Activated CD4-positive, alpha-beta T cell treated with anti-CD3 and anti-CD28 coated beads for 36 hours (primary cell): ENCODE results near the gene ELK3. TPM values are rescaled to one million over a fixed set of nuclear protein-coding genes. Genes with fewer than 3 reads are reported as not detected.

ENCODE experiments used
- ATAC-seq: fragments of 200-7000 bp; cut with Tn5 transposase; one replicate; pipeline ENCODE4 v1.10.0; 2021; ENCODE audit warnings: mild to moderate bottlenecking, moderate library complexity
- CTCF ChIA-PET: fragments of 350-600 bp; sonication (Branson Sonifier 250); formaldehyde crosslinking; loops from one replicate; lab custom pipeline; 2021; ENCODE audit warnings: antibody characterized with exemption; lab: Charles Lee
- POLR2A ChIA-PET: fragments of 350-600 bp; sonication (Branson Sonifier 250); formaldehyde crosslinking; loops from one replicate; lab custom pipeline; 2021; ENCODE audit warnings: antibody characterized with exemption, inconsistent platforms; lab: Charles Lee
- DNase-seq: peaks from one replicate; pipeline ENCODE4 v3.0.0-alpha.2; 2020
- H3K27ac Mint-ChIP-seq: one replicate; pipeline ENCODE4 v1.8.0; 2021; ENCODE audit warnings: mixed read lengths
- H3K27me3 Mint-ChIP-seq: one replicate; pipeline ENCODE4 v1.8.0; 2021; ENCODE audit warnings: mixed read lengths
- H3K36me3 Mint-ChIP-seq: one replicate; pipeline ENCODE4 v1.8.0; 2021; ENCODE audit warnings: low read depth, mixed read lengths
- H3K4me1 Mint-ChIP-seq: one replicate; pipeline ENCODE4 v1.8.0; 2021; ENCODE audit warnings: mixed read lengths
- H3K4me3 Mint-ChIP-seq: one replicate; pipeline ENCODE4 v1.8.0; 2021; ENCODE audit warnings: mild to moderate bottlenecking, moderate library complexity, mixed read lengths
- H3K9me3 Mint-ChIP-seq: one replicate; pipeline ENCODE4 v1.8.0; 2021; ENCODE audit warnings: low read depth, mixed read lengths
- intact Hi-C, 2 experiments: fragments of 100-400 bp; cut with DNase I in 1 of 2; cut with micrococcal nuclease in 1 of 2; formaldehyde crosslinking; loops; one replicate each; pipeline versions ENCODE4 v1.14.2 to v1.15.1; 2022 to 2024; cut with DNase I, micrococcal nuclease
- total RNA-seq, 2 experiments: library from RNA; stranded (reverse); gene quantifications; one replicate each; pipeline ENCODE4 v1.2.3, GENCODE V29; 2021

Gene ELK3
- total RNA-seq, 2 experiments from 2014 or later: 17.0 to 17.4 TPM

- Mint-ChIP-seq H3K36me3 (peaks cover 32% of the 10 kb centered on the region), H3K9me3 (peaks cover 2% of the 10 kb centered on the region), H3K27ac (no peak overlapping the region), H3K4me3 (no peak overlapping the region), H3K27me3 (no peaks in the 10 kb centered on the region), H3K4me1 (peaks cover 33% of the 10 kb centered on the region)
- DNase-seq: no peak
- ChIA-PET POLR2A (no interaction called here), CTCF (no interaction called here)
- intact Hi-C loops: no loop called here
- ATAC-seq: no peak
Measured at GRCh38 chr12:96225044-96225855, 31.1 kb downstream of the ELK3 start.

DNA sequence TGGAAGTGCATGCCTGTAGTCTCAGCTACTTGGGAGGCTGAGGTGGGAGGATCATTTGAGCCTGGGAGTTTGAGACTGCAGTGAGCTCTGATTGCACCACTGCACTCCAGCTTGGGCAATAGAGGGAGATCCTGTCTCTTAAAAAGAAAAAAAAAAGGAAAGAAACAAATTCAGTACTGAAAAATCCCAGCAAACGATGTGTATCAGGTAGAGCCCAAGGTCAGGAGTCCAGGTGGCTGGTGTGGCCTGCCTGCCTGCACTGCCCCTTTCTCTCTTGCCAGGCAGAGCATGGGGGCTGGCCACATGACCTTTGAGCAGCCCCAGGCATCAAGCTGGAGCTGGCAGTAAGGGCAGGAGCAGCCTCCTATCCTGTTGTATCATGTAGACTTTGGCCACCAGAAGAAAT, 31.8 kb downstream of the ELK3 start:
- POLR2A ChIA-PET: no interaction called here
- Mint-ChIP-seq H3K4me3 (no peak overlapping the region), H3K27ac (no peak overlapping the region), H3K4me1 (peaks cover 33% of the 10 kb centered on the region), H3K36me3 (peaks cover 32% of the 10 kb centered on the region), H3K27me3 (no peaks in the 10 kb centered on the region), H3K9me3 (peaks cover 2% of the 10 kb centered on the region)
- CTCF ChIA-PET: no interaction called here
- ATAC-seq (no peak), DNase-seq (no peak)
- intact Hi-C loops: no loop called here

GRCh38 chr12:96226401-96226800, 32.2 kb downstream of the ELK3 start:
- peaks cover 32% of the 10 kb centered on the region for H3K36me3 Mint-ChIP-seq

GRCh38 chr12:96226801-96227348, 32.7 kb downstream of the ELK3 start:
- H3K27me3 Mint-ChIP-seq: no peaks in the 10 kb centered on the region
- H3K27ac Mint-ChIP-seq: peak overlapping the region; percentile 26
- ChIA-PET CTCF (interaction anchor here (1.0 to 1.2 kb wide), 3 partner anchors 12 to 55 kb away, joined by 3 to 5 read pairs (median 3); no protein-coding TSS in a partner anchor), POLR2A (no interaction called here)
- H3K4me1 Mint-ChIP-seq: peaks cover 35% of the 10 kb centered on the region
- peaks cover 2% of the 10 kb centered on the region for H3K9me3 Mint-ChIP-seq
- DNase-seq (no peak), ATAC-seq (no peak)
- peaks cover 35% of the 10 kb centered on the region for H3K36me3 Mint-ChIP-seq
- intact Hi-C loops: no loop called here
- no peak overlapping the region for H3K4me3 Mint-ChIP-seq

More at GRCh38 chr12:96226401-96226800, 32.2 kb downstream of the ELK3 start:
- peaks cover 2% of the 10 kb centered on the region for H3K9me3 Mint-ChIP-seq
- H3K4me3 Mint-ChIP-seq: no peak overlapping the region
- H3K4me1 Mint-ChIP-seq: peaks cover 33% of the 10 kb centered on the region
- POLR2A ChIA-PET: no interaction called here
- CTCF ChIA-PET: interaction anchor here (1.2 kb wide), 1 partner anchor 11 kb away, joined by 5 read pairs; no protein-coding TSS in a partner anchor
- ATAC-seq (no peak), DNase-seq (no peak)
- H3K27me3 Mint-ChIP-seq: no peaks in the 10 kb centered on the region
- H3K27ac Mint-ChIP-seq: no peak overlapping the region
- intact Hi-C loops: no loop called here

DNA sequence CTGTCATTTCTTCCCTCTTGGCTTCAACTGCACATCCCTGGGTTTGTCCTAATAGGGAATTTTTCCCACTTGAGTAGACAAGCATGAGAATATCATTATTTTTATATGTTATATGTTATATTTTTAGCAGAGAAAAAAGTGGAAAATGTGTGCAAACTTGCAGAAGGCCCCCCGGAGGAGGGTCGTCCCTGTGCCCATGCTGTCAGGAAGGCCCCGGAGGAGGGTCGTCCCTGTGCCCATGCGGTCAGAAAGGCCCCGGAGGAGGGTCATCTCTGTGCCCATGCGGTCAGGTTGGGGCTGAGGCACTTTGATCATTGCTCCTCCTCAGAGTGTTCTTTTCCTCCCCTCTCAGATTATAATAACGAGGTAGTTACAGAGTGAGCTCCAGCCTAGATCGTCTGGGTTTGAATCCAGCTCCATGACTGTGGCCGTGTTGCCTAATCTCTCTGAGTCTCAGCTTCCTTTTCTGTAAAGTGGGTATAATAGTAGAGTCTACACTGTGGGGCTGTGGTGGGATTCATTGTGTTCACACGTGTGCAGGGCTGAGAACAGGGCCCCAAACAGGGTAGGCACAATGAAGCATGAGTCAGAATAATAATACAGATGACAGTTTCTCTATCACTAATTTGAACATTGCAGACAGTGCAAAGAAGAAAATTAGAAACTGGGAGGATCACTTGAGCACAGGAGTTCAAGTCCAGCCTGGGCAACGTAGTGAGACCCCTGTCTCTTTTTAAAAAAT, 33.4 kb downstream of the ELK3 start:
- ChIA-PET POLR2A (no interaction called here), CTCF (interaction anchor here (0.7 to 1.2 kb wide), 4 partner anchors 12 to 174 kb away, joined by 3 to 5 read pairs (median 4); no protein-coding TSS in a partner anchor)
- peaks cover 35% of the 10 kb centered on the region for H3K4me1 Mint-ChIP-seq
- H3K27me3 Mint-ChIP-seq: no peaks in the 10 kb centered on the region
- H3K36me3 Mint-ChIP-seq: peaks cover 34% of the 10 kb centered on the region
- DNase-seq (peak; percentile 32), ATAC-seq (peak; percentile 83)
- intact Hi-C loops: no loop called here
- no peaks in the 10 kb centered on the region for H3K9me3 Mint-ChIP-seq
- H3K27ac Mint-ChIP-seq: peak overlapping the region; percentile 26
- no peak overlapping the region for H3K4me3 Mint-ChIP-seq

GRCh38 chr12:96228566-96229248, 34.5 kb downstream of the ELK3 start:
- DNase-seq (no peak), ATAC-seq (no peak)
- H3K36me3 Mint-ChIP-seq: peaks cover 34% of the 10 kb centered on the region
- intact Hi-C loops: no loop called here
- ChIA-PET POLR2A (no interaction called here), CTCF (interaction anchor here (0.5 kb wide), 1 partner anchor 94 kb away, joined by 3 read pairs; no protein-coding TSS in a partner anchor)
- H3K27me3 Mint-ChIP-seq: no peaks in the 10 kb centered on the region
- H3K9me3 Mint-ChIP-seq: no peaks in the 10 kb centered on the region
- H3K4me3 Mint-ChIP-seq: no peak overlapping the region
- H3K4me1 Mint-ChIP-seq: peaks cover 34% of the 10 kb centered on the region
- H3K27ac Mint-ChIP-seq: no peak overlapping the region

- Mint-ChIP-seq H3K4me1 (peaks cover 35% of the 10 kb centered on the region), H3K9me3 (no peaks in the 10 kb centered on the region), H3K4me3 (no peak overlapping the region), H3K36me3 (peaks cover 41% of the 10 kb centered on the region), H3K27ac (no peak overlapping the region), H3K27me3 (no peaks in the 10 kb centered on the region)
- ATAC-seq: no peak
- intact Hi-C loops: loop anchor here in 1 of 2 experiments (10.0 kb wide), 1 partner anchor 164 kb away; no protein-coding TSS in a partner anchor
- ChIA-PET CTCF (interaction anchor here (0.8 kb wide), 1 partner anchor 15 kb away, joined by 4 read pairs; no protein-coding TSS in a partner anchor), POLR2A (no interaction called here)
- no peak for DNase-seq
Measured at GRCh38 chr12:96230646-96231045, 36.5 kb downstream of the ELK3 start.

GRCh38 chr12:96233168-96233567, 39.0 kb downstream of the ELK3 start:
- ATAC-seq (no peak), DNase-seq (no peak)
- Mint-ChIP-seq H3K4me3 (no peak overlapping the region), H3K36me3 (peaks cover 39% of the 10 kb centered on the region), H3K9me3 (no peaks in the 10 kb centered on the region), H3K27ac (no peak overlapping the region), H3K27me3 (no peaks in the 10 kb centered on the region), H3K4me1 (peaks cover 45% of the 10 kb centered on the region)
- intact Hi-C loops: loop anchor here in 1 of 2 experiments (10.0 kb wide), 1 partner anchor 162 kb away; no protein-coding TSS in a partner anchor
- ChIA-PET POLR2A (no interaction called here), CTCF (interaction anchor here (0.7 to 1.2 kb wide), 4 partner anchors 9 to 294 kb away, joined by 3 to 4 read pairs (median 3); no protein-coding TSS in a partner anchor)

- Mint-ChIP-seq H3K27ac (no peak overlapping the region), H3K4me1 (peaks cover 46% of the 10 kb centered on the region), H3K27me3 (no peaks in the 10 kb centered on the region), H3K36me3 (peaks cover 35% of the 10 kb centered on the region), H3K9me3 (no peaks in the 10 kb centered on the region), H3K4me3 (no peak overlapping the region)
- ChIA-PET CTCF (interaction anchor here (0.5 to 0.9 kb wide), 5 partner anchors 19 to 1054 kb away, joined by 3 to 5 read pairs (median 3); no protein-coding TSS in a partner anchor), POLR2A (interaction anchor here (0.9 kb wide), 1 partner anchor 9 kb away, joined by 3 read pairs; no protein-coding TSS in a partner anchor)
- intact Hi-C loops: loop anchor here in 1 of 2 experiments (10.0 kb wide), 1 partner anchor 161 kb away; no protein-coding TSS in a partner anchor
- no peak for ATAC-seq
- no peak for DNase-seq
Measured at GRCh38 chr12:96233939-96234461, 39.8 kb downstream of the ELK3 start.
